HG03521 (cell line): ENCODE results near the gene RPS17.
A peak's percentile ranks its signal among the peaks of the same experiment; 100 is the strongest.

Experiments
- ATAC-seq: cut with Tn5 transposase; IDR thresholded peaks from one replicate; pipeline ENCODE4 v1.9.1; 2021; ENCODE audit warnings: mild to moderate bottlenecking, moderate library complexity; ENCODE audit not compliant: unreplicated experiment

The RPS17 gene

DNA sequence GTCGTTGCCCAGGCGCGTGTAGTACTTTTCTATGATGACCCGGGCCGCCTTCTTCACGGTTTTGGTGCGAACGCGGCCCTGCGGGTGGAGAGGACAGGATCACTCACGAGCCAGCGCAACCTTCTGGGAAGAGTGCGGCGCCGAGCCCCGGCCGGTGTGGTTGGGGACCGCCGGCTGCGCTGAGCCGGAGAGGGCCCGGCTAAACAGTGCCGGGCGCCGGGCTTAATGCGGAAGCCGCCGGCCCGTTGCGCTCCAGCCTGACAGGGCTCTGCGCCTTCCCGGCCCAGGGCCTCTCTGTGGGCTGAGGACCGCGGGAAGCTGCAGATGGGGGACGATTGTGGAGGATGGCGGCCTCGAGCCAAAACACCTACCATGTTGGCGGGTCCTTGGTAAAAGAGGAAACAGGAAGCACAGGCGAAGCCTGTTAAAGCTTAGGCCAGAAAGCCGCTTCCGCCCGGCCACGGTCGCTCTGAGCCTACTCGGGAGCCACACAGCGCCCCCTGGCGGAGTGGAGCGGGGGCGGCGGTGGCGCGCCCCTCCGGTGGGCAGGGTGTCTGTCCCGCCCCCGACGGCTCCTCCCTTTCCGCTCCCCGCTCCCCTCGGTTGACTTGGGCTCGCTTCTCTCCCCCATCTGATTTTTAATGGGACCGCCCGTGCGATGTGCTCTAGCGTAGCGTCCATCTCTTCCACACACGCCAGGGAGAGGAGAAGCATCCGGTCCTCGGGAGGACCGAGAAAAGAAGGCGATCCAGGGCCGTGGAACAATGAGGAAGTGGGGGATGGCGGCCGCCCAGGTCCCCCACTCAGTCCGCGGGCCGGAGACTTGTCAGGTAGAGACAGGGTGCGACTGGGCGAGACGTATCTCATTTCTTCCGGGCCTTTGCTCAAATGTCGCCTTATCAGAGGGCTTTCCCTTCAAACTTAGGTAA is at the start of gene RPS17:
TSS of gene RPS17 (minus strand) at position 403 of the 929 bp plus-strand sequence. CDS start at position 374, 29 bp downstream.
- peak; percentile 96 for ATAC-seq

GRCh38 chr15:82587805-82588204 is 47.5 kb upstream of the RPS17 start:
- no peak for ATAC-seq

DNA sequence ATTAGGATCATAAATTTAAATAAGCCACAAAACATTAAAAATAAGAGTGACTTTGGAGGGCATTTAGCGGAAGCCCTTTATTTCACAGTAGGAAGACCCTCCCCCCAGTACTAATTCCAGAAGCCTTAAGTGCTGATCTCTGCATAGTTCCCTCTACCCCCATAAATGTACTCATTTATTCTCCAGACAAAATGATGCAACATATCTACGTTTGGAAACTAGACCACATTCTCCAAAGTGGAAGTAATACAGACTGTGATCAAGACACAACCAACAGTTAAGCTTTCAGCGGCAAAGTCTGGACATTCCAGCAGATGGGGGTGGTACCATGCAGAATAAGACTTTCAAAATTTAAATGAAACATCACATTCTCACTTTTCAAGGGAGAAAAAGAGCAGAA is 44.8 kb upstream of the RPS17 start:
- ATAC-seq, result no peak

DNA sequence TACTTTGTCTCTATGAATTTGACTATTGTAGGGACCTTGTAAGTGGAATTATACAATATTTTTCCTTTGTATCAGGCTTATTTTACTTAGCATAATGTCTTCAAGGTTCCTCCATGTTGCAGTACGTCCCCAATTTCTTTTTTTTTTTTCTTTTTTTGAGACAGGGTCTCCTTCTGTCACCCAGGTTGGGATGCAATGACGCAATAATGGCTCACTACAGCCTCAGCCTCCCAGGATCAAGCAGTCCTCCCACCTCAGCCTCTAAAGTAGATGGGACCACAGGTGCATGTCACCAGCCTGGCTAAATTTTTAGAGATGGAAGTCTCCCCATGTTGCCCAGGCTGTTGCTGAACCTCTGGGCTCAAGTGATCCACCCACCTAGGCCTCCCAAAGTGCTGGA is 40.5 kb upstream of the RPS17 start:
- ATAC-seq, result no peak

- no peak for ATAC-seq
These were observed 35.1 kb upstream of the RPS17 start for GRCh38 chr15:82575335-82575734.

- no peak for ATAC-seq
These were observed 32.7 kb upstream of the RPS17 start for GRCh38 chr15:82572986-82573385.

- no peak for ATAC-seq
These were observed 32.1 kb upstream of the RPS17 start for GRCh38 chr15:82572311-82572710.

- ATAC-seq, result no peak
These were observed 31.5 kb upstream of the RPS17 start for GRCh38 chr15:82571722-82572222.

GRCh38 chr15:82570721-82571508 is 30.7 kb upstream of the RPS17 start:
- no peak for ATAC-seq

DNA sequence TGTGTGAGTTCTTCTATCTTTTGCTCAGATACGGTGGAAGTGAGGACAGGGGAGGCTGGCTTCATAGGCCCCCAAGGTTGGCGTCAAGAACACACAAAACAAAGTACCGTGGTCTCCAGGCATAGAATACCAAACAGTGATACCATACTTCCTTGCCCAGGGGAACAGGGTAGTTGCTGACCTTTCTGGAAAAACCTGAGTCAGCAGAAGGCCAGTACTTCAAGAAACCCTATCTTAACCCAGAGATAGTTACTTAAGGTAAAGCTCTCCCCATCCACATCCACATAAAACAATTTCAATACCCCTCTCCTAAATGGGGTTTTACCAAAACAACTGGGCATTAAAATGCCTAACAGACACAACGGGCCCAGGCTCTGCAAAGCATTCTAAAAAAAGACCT is 29.6 kb upstream of the RPS17 start:
- ATAC-seq, result no peak

DNA sequence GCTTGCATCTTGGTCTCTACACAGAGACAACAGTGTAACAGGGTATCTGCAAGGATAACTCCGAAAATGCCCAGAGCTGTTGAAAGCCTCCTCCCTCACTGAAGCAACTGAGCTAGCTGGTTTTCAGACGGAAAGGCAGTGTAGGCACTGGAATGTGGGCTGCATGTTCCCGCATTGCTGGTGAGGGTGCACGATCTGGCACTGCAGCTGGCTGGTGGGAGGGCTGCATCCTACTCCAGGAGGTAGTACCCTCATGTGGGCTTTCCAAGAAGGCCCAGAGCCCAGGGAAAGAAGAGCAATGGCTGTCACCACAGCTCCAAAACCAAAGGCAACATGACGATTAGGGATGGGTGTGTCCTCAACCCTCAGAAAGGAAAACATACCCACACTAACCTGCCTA is 28.7 kb upstream of the RPS17 start:
- no peak for ATAC-seq

GRCh38 chr15:82567661-82568060 is 27.4 kb upstream of the RPS17 start:
- no peak for ATAC-seq

GRCh38 chr15:82566690-82567089 is 26.4 kb upstream of the RPS17 start:
- ATAC-seq, result no peak

GRCh38 chr15:82558502-82558901 is 18.2 kb upstream of the RPS17 start:
- no peak for ATAC-seq

GRCh38 chr15:82556315-82557035 is 16.2 kb upstream of the RPS17 start:
- ATAC-seq, result no peak

- ATAC-seq, result no peak
These were observed 14.6 kb upstream of the RPS17 start for GRCh38 chr15:82554849-82555248.

DNA sequence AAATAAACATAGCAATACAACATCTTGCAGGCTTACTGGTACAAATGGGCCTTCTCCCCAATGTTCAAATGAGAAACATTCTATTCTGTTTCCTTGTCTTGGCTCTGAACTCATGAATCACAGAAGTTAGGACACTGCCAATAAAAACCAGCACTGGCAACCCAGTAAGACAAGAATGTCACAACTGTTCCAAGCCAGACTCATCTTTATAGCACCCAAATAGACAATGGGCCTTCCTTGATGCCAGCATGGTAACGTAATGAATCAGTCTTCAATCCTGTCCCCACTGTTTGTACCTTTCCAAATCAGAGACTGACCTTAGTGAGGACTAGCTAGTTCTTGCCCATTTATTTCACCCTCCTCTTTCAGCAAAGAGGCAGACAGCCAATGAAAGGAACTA is 14.1 kb upstream of the RPS17 start:
- ATAC-seq, result no peak

DNA sequence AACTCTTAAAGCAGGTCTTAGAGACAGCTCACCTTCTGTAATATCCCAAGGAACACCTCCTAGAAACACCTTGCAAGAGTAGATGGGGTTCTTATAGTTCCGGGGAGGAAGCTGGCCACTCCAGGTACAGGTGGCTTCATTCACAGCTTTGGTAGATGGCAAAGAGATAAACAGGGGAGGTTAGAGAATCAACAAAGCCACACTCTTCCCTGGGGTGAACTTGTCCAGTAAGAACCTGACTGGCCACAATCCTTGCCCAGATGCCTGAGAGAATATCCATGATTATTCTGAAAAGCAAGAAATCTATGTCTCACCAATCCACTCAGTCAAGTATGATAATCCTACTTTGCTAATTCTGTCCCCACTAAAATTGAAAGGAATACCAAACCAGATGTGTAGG is 13.6 kb upstream of the RPS17 start:
- ATAC-seq, result no peak

GRCh38 chr15:82552861-82553260 is 12.6 kb upstream of the RPS17 start:
- ATAC-seq, result no peak

DNA sequence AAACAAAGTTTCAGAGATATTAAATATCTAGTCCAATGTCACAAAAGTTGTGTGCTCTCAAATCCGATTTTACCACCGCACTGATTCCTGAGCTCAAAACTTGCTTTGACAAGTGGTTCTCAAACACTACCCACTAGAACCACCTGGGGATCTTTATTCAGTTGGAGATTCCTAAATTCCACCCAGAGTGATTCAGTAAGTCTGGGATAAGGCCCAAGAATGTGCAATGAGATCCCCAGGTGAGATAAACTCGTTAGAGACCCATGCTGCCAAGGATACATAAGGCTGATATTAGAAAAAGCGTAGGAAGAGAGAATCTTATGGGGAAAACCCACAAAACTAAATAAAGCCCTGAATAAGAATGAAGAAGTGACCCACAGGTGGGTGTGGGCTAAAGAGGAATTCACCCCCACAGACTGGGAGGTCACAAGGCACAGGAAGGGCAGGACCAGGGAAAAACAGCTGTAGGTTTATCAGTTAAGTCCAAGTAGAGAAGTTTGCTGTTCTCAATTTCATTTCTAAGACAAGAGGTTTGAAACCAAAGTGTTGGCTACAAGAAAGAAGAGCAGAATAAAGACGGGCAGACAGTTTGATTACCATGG is 11.5 kb upstream of the RPS17 start:
- ATAC-seq, result no peak

DNA sequence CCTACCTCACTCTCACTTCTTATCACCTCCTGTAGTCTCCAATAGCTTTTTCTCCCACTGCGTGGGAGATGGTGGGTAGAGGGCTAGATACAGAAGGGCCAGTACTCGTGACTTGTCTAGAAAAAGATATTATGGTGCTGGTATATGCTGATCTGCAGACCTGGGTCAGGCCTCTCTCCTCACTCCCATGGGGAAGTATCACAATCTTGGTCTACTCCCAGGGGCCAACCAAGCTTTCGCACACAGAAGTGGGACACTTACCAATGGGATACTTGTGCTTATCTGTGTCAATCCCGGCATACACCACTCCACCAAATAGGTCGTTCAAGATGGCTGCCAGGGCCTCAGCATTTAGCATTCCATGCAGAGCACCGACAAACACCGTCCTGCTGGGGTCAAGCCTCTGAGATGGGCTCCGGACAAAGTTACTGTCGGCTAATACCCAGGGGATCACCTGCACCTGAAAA is 9.0 kb upstream of the RPS17 start:
- ATAC-seq, result no peak
